ENCODE data around the gene SRSF2. TPM values are rescaled to one million over a fixed set of nuclear protein-coding genes. Genes with fewer than 3 reads are reported as not detected.
"Not testable (repeated sequence)": the region's sequence is repeated elsewhere in the genome, so short reads cannot be mapped to it uniquely, and the experiment has no call there.

Gene SRSF2
- total RNA-seq, 2 donors from 2014 or later: 138 to 156 TPM

- peak; percentile 96 to 98 for DNase-seq
- intact Hi-C loops (cut with DNase I, micrococcal nuclease): no loop called here
- peak; percentile 86 for ATAC-seq
Observed at GRCh38 chr17:76726231-76726775, 10.8 kb downstream of the SRSF2 start, which contains the start of gene JMJD6. JMJD6 (minus strand) TSS chr17:76726606; CDS start chr17:76726475, 131 bp downstream.

GRCh38 chr17:76725580-76726230 lies 11.4 kb downstream of the SRSF2 start:
- intact Hi-C loops (cut with DNase I, micrococcal nuclease): no loop called here
- peak; percentile 87 to 89 for DNase-seq
- peak; percentile 57 for ATAC-seq

- ATAC-seq (no peak), DNase-seq (no peak)
- intact Hi-C loops (cut with DNase I, micrococcal nuclease): no loop called here
Observed at GRCh38 chr17:76723812-76724211, 13.3 kb downstream of the SRSF2 start.

GRCh38 chr17:76722977-76723376 lies 14.2 kb downstream of the SRSF2 start:
- intact Hi-C loops (cut with DNase I, micrococcal nuclease); ATAC-seq: not testable (repeated sequence)

GRCh38 chr17:76722279-76722678 lies 14.9 kb downstream of the SRSF2 start:
- intact Hi-C loops (cut with DNase I, micrococcal nuclease): no loop called here
- no peak for ATAC-seq
- DNase-seq: no peak

More at GRCh38 chr17:76722977-76723376, 14.2 kb downstream of the SRSF2 start:
- DNase-seq: not testable (repeated sequence)

- DNase-seq (no peak), ATAC-seq (no peak)
- intact Hi-C loops (cut with DNase I, micrococcal nuclease): no loop called here
Observed at GRCh38 chr17:76721463-76721862, 15.7 kb downstream of the SRSF2 start.

GRCh38 chr17:76720941-76721340 lies 16.2 kb downstream of the SRSF2 start:
- ATAC-seq (no peak), DNase-seq (no peak)
- intact Hi-C loops (cut with DNase I, micrococcal nuclease): no loop called here

- intact Hi-C loops (cut with DNase I, micrococcal nuclease): no loop called here
Observed at GRCh38 chr17:76720211-76720610, 16.9 kb downstream of the SRSF2 start.

GRCh38 chr17:76718516-76718915 lies 18.6 kb downstream of the SRSF2 start:
- intact Hi-C loops (cut with DNase I, micrococcal nuclease): loop anchor here in 1 of 2 donors (5.0 kb wide), 1 partner anchor 161 kb away; no protein-coding TSS in a partner anchor
- no peak for ATAC-seq

More at GRCh38 chr17:76720211-76720610, 16.9 kb downstream of the SRSF2 start:
- DNase-seq (no peak), ATAC-seq (no peak)

GRCh38 chr17:76716839-76717215 lies 20.3 kb downstream of the SRSF2 start:
- DNase-seq: no peak
- ATAC-seq: no peak
- intact Hi-C loops (cut with DNase I, micrococcal nuclease): loop anchor here in 1 of 2 donors (5.0 kb wide), 1 partner anchor 160 kb away; no protein-coding TSS in a partner anchor

More at GRCh38 chr17:76718516-76718915, 18.6 kb downstream of the SRSF2 start:
- no peak for DNase-seq

GRCh38 chr17:76716146-76716838 lies 20.8 kb downstream of the SRSF2 start:
- no peak for DNase-seq
- peak; percentile 37 for ATAC-seq
- intact Hi-C loops (cut with DNase I, micrococcal nuclease): loop anchor here in 1 of 2 donors (5.0 kb wide), 1 partner anchor 159 kb away; no protein-coding TSS in a partner anchor

- ATAC-seq (no peak), DNase-seq (no peak)
- intact Hi-C loops (cut with DNase I, micrococcal nuclease): loop anchor here in 1 of 2 donors (5.0 kb wide), 1 partner anchor 158 kb away; no protein-coding TSS in a partner anchor
Observed at GRCh38 chr17:76715496-76715830, 21.7 kb downstream of the SRSF2 start.

GRCh38 chr17:76714822-76715495 lies 22.2 kb downstream of the SRSF2 start:
- intact Hi-C loops (cut with DNase I, micrococcal nuclease): loop anchor here in 1 of 2 donors (5.0 kb wide), 1 partner anchor 158 kb away; no protein-coding TSS in a partner anchor
- ATAC-seq (no peak), DNase-seq (peak in 1 of 2 donors; percentile 83)

GRCh38 chr17:76714336-76714735 lies 22.8 kb downstream of the SRSF2 start:
- DNase-seq (no peak), ATAC-seq (no peak)
- intact Hi-C loops (cut with DNase I, micrococcal nuclease): no loop called here

GRCh38 chr17:76713765-76714164 lies 23.4 kb downstream of the SRSF2 start:
- ATAC-seq (no peak), DNase-seq (no peak)
- intact Hi-C loops (cut with DNase I, micrococcal nuclease): no loop called here

GRCh38 chr17:76712321-76712720 lies 24.8 kb downstream of the SRSF2 start:
- DNase-seq; ATAC-seq; intact Hi-C loops (cut with DNase I, micrococcal nuclease): not testable (repeated sequence)

- DNase-seq (peak; percentile 65 to 72), ATAC-seq (peak; percentile 78)
- intact Hi-C loops (cut with DNase I, micrococcal nuclease): no loop called here
Observed at GRCh38 chr17:76710863-76711611, 26.1 kb downstream of the SRSF2 start, which contains the start of gene MXRA7. MXRA7 (minus strand) TSS chr17:76710965; CDS start chr17:76710946, 19 bp downstream.
